ENCODE results near the gene CKMT2.
"Not testable (repeated sequence)": the region's sequence is repeated elsewhere in the genome, so short reads cannot be mapped to it uniquely, and the experiment has no call there.

DNA sequence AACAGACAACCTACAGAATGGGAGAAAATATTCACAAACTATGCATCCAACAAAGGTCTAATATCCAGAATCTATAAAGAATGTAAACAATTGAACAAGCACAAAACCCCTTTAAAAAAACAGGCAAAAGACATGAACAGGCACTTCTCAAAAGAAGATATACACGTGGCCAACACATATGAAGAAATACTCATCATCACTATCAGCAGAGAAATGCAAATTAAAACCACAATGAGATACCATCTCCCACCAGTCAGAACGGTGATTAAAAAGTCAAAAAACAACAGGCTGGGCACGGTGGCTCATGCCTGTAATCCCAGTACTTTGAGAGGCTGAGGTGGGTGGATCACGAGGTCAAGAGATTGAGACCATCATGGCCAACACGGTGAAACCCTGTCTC is 60.9 kb downstream of the CKMT2 start:
- not testable (repeated sequence) for TF ChIP-seq EZH2 (IDR thresholded peaks at IDR 0.05; ENCODE audit: insufficient read depth, poor library complexity, severe bottlenecking); EZH2phosphoT487 (IDR thresholded peaks at IDR 0.05; ENCODE audit: insufficient read depth, low read depth)

Measured in GM23248 (cell line).